NCI-H1048 (cell line): ENCODE results near the gene UBTD1.

ENCODE experiments used
- DNase-seq: peaks from one replicate; lab custom pipeline; 2025; lab: John Stamatoyannopoulos, UW

The UBTD1 gene

GRCh38 chr10:97483506-97483905 lies 15.2 kb upstream of the UBTD1 start:
- no peak for DNase-seq

- no peak for DNase-seq
These were observed 14.8 kb upstream of the UBTD1 start for GRCh38 chr10:97483921-97484320.

- DNase-seq: no peak
These were observed 13.0 kb upstream of the UBTD1 start for GRCh38 chr10:97485647-97486281.

GRCh38 chr10:97490592-97490991 lies 8.1 kb upstream of the UBTD1 start:
- no peak for DNase-seq

- no peak for DNase-seq
These were observed 4.6 kb upstream of the UBTD1 start for GRCh38 chr10:97494151-97494550.

- DNase-seq: no peak
These were observed 3.7 kb upstream of the UBTD1 start for GRCh38 chr10:97494863-97495506.

- peak; percentile 32 for DNase-seq
These were observed 1.1 kb upstream of the UBTD1 start for GRCh38 chr10:97497572-97498075.

- DNase-seq: peak; percentile 98
These were observed 466 bp upstream of the UBTD1 start, which contains the start of gene MMS19 for GRCh38 chr10:97498076-97498840. Gene MMS19, minus strand, starts transcription at chr10:97498422. Its CDS starts 38 bp downstream, at chr10:97498384.

- no peak for DNase-seq
These were observed 1.0 kb downstream of the UBTD1 start for GRCh38 chr10:97499561-97500296.

GRCh38 chr10:97500297-97500575 lies 1.5 kb downstream of the UBTD1 start:
- DNase-seq: no peak

GRCh38 chr10:97502916-97503315 lies 4.2 kb downstream of the UBTD1 start:
- DNase-seq: no peak

GRCh38 chr10:97503406-97503805 lies 4.7 kb downstream of the UBTD1 start:
- DNase-seq: no peak

GRCh38 chr10:97505152-97505551 lies 6.4 kb downstream of the UBTD1 start:
- DNase-seq: no peak

GRCh38 chr10:97506199-97506991 lies 7.7 kb downstream of the UBTD1 start:
- DNase-seq: no peak

- no peak for DNase-seq
These were observed 9.6 kb downstream of the UBTD1 start for GRCh38 chr10:97508342-97508741.

- no peak for DNase-seq
These were observed 10.5 kb downstream of the UBTD1 start for GRCh38 chr10:97509120-97509680.

GRCh38 chr10:97510686-97511085 lies 12.0 kb downstream of the UBTD1 start:
- no peak for DNase-seq

GRCh38 chr10:97511711-97512440 lies 13.2 kb downstream of the UBTD1 start:
- DNase-seq: no peak

GRCh38 chr10:97512993-97513392 lies 14.3 kb downstream of the UBTD1 start:
- DNase-seq: no peak

- DNase-seq: no peak
These were observed 15.6 kb downstream of the UBTD1 start for GRCh38 chr10:97514344-97514743.
